Fibroblast of skin of back (primary cell): ENCODE measurements around the gene CYB561A3.

Source experiments
- DNase-seq: peaks from one replicate; pipeline ENCODE4 v3.0.0-alpha.2; 2013

Gene CYB561A3

DNA sequence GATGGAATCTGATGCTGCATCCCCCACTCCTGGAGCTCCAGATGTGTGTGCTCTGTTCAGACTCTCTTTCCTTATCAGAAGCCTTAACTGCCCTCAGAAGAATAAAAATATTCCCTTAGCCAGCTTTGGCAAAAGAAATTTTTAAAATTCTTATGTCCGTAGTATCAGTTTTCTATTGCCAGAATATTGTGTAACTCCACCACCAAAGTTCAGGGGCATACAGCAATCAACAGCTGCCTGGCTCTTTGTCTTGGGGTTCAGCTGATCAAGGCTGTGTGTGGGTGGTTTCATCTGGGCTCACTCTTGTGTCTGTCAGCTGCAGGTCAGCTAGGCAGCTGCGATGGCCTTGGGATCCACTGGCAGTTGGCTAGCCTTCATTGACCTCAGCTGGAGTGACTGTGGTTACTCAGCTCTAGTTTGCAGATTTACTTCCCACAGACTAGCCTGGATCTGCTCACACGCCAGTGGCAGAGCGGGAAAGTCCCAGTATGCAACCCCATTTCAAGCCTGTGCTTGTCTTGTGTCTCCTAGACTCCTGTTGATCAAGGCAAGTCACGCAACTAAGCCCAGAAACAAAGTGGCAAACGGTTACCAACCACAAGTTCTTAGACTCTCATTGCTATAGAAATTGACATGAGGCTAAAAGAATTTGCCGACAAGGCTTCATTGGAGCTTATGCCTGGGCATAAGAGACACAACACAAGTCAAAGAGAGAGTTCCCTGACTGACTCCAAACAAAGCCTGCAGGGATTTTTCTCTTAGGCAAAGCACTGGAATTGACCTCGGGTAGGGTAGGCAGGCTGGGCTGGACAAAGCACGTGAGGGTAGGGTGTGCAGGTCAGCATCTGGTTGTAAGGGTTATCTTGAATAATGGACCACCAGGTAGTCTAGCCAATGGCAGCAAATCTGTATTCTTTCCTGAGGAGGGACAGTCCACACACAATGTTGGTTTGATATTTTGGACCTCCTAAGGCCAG, 8.0 kb upstream of the CYB561A3 start:
- DNase-seq: no peak

DNA sequence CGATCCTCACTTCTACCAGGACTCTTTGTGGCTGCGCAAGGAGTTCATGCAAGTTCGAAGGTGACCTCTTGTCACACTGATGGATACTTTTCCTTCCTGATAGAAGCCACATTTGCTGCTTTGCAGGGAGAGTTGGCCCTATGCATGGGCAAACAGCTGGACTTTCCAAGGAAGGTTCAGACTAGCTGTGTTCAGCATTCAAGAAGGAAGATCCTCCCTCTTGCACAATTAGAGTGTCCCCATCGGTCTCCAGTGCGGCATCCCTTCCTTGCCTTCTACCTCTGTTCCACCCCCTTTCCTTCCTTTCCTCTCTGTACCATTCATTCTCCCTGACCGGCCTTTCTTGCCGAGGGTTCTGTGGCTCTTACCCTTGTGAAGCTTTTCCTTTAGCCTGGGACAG, 7.0 kb upstream of the CYB561A3 start:
- no peak for DNase-seq

GRCh38 chr11:61367406-61367805, 5.7 kb upstream of the CYB561A3 start:
- DNase-seq: no peak

GRCh38 chr11:61364012-61364675, 2.5 kb upstream of the CYB561A3 start:
- DNase-seq: no peak

GRCh38 chr11:61362542-61362875, 827 bp upstream of the CYB561A3 start:
- DNase-seq: peak; percentile 47

- no peak for DNase-seq
Observed at GRCh38 chr11:61361237-61361740, 393 bp downstream of the CYB561A3 start.

DNA sequence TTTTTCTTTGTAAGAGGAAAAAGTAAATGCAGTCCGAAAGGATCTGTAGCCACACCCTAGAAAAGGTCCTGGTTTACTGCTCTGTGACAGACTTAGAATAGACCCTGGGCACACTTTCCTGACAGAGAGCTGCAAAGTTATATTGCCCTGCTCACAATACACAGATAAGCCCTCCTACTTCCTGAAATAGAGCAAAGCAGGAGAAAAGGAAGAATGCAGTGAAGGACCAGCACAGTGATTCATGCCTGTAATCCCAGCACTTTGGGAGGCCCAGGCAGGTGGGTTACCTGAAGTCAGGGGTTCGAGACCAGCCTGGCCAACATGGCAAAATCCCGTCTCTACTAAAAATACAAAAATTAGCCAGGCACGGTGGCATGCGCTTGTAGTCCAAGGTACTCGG, 2.2 kb downstream of the CYB561A3 start:
- DNase-seq: no peak

DNA sequence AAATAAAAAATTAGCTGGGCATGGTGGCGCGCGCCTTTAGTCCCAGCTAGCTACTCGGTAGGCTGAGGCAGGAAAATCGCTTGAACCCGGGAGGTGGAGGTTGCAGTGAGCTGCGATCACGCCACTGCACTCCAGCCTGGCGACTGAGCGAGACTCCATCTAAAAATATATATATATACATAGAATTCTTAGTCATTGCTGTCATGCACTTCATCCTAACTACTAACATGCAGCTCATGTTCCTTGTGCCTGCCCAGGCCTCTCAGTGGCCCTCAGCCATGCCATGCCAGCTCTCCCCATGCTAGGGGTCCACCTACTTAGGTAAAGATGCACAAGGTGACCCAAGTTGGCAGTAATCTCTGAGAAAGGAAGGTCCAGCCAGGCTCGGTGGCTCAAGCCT, 3.1 kb downstream of the CYB561A3 start:
- no peak for DNase-seq

DNA sequence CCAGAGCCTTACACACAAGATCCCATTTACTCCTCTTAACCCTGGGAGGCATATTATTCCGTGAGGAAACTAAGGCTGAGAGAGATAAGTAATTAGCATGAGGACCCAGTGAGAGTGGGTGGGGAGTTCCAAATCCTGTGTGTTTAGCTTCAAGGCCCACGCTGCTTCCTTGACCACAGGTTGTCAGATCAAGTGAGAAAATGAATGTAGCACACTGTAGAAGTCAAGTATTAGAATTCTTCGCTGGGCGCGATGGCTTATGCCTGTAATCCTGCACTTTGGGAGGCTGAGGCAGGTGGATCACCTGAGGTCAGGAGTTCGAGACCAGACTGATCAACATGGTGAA, 3.8 kb downstream of the CYB561A3 start:
- no peak for DNase-seq

- DNase-seq: no peak
Observed at GRCh38 chr11:61357233-61357893, 4.3 kb downstream of the CYB561A3 start.

GRCh38 chr11:61356706-61357105, 5.0 kb downstream of the CYB561A3 start:
- DNase-seq: no peak

- no peak for DNase-seq
Observed at GRCh38 chr11:61354208-61354607, 7.5 kb downstream of the CYB561A3 start.

DNA sequence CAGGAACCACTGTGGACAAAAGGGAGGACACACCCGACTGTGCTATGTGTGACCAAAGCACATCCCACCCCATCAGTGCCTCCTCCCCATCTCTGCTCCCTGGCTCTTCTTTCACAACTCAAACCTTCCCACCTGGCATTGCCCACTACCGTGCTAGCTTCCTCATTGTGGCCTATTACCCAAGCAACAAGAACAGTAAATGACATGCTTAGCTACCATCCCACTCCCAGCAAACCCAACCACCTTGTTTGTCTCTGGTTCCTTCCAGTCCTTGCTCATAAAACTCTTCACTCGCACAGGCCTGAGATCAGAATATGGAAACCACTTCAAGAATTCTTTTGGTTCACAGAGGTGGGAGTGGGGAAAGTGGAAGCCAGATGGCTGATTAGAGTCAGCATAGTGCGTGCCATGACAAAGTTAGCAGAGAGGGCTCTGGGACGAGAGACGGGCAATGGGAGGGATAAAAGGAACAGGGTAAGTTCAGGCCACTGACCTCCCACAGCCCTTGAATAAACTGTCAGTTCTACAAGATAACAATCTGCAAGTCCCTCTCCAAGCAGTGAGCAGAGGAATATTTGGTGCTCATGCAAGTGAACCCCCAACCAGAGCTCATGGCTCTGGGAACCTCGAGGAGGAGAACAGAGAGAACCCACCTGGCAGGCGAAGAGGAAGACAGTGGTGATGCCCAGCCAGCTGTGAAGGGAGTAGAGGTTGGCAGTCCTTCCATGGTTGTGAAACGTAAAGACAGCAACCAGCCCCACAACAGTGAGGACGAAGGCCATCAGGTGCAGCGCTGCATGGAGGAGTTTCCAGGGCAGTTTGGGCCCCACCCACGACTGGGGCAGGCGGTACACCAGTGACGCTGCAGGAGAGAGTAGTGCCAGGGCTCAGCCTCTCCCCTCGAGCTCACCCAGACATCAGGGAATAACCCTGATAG, 8.3 kb downstream of the CYB561A3 start:
- no peak for DNase-seq

- DNase-seq: no peak
Observed at GRCh38 chr11:61352038-61352437, 9.6 kb downstream of the CYB561A3 start.

DNA sequence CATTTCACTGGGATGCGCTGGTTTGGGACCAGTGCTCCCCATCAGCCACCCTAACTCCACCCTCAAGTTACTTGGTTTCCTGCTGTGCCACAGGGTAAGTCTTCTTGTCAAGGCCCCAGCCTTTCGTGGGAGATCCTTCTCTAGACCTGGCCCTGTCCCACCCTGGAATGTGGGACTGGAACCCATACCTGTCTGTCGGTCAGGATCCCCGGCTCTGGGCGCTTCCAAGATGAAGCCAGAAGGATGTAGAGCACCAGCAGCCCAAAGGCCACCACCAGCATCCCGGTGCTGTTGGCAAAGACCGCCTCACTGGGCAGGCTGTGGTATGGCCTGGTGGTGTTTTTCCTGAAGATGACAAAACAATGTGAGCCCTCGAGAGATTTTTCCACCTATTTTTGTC, 10.9 kb downstream of the CYB561A3 start:
- DNase-seq: no peak

- DNase-seq: no peak
Observed at GRCh38 chr11:61350336-61350735, 11.3 kb downstream of the CYB561A3 start.

- no peak for DNase-seq
Observed at GRCh38 chr11:61349916-61350315, 11.8 kb downstream of the CYB561A3 start.

- DNase-seq: no peak
Observed at GRCh38 chr11:61349189-61349751, 12.4 kb downstream of the CYB561A3 start.

- DNase-seq: no peak
Observed at GRCh38 chr11:61347916-61348461, 13.7 kb downstream of the CYB561A3 start.

DNA sequence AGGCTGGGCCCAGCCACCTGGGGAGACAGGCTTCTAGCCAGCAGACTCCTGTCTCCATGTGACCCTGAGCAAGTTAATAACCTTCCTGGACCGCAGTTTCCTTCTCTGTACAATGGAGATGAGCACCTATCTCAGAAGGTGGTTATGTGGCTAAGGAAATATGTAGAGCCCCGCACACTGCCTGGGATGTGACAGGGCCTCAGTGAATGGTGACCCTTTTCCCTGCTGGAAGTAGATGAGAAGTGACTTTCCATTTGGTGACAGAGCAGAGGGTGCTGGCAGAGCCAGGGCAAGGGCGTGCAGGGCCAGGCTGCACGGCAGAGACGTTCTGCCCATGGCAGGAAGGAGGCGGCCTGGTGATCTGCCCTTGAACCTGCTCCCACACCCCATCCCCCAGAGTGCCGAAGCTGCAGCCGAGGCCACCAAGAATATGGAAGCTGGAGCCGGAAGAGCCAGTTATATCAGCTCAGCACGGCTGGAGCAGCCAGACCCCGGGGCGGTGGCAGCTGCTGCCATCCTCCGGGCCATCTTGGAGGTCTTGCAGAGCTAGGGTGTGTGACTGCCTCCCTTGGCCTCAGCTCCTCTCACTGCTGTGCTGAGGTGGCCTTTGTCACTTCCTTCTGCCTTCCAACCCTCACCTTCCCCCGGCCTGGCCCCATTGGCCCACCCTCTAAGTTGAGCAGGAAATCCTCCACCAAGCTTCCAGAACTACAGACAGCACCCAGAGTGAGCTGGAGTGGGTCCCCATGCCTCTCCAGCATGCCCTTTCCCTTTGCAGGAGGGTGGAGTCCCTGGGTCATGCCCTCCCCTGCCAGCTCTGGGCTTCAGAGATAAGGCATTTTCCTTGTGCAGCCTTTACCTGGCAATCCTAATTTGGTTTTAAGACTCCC, 15.5 kb downstream of the CYB561A3 start:
- no peak for DNase-seq
